ENCODE data around the gene DDX54. TPM values are rescaled to one million over a fixed set of nuclear protein-coding genes. Genes with fewer than 3 reads are reported as not detected.
A peak's percentile ranks its signal among the peaks of the same experiment; 100 is the strongest.

Gene DDX54, protein sequence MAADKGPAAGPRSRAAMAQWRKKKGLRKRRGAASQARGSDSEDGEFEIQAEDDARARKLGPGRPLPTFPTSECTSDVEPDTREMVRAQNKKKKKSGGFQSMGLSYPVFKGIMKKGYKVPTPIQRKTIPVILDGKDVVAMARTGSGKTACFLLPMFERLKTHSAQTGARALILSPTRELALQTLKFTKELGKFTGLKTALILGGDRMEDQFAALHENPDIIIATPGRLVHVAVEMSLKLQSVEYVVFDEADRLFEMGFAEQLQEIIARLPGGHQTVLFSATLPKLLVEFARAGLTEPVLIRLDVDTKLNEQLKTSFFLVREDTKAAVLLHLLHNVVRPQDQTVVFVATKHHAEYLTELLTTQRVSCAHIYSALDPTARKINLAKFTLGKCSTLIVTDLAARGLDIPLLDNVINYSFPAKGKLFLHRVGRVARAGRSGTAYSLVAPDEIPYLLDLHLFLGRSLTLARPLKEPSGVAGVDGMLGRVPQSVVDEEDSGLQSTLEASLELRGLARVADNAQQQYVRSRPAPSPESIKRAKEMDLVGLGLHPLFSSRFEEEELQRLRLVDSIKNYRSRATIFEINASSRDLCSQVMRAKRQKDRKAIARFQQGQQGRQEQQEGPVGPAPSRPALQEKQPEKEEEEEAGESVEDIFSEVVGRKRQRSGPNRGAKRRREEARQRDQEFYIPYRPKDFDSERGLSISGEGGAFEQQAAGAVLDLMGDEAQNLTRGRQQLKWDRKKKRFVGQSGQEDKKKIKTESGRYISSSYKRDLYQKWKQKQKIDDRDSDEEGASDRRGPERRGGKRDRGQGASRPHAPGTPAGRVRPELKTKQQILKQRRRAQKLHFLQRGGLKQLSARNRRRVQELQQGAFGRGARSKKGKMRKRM
- total RNA-seq (10 to 100 TPM; 86.1 to 100.0 (median 88.0) TPM), total RNA-seq (75.6 to 231 (median 111) reads per million in 29 experiments)
- total RNA-seq (2013): 35.5 TPM

- peaks cover 11 to 47% of the 10 kb centered on the region in 2 experiments for H3K4me1 ChIP-seq (ENCODE audit: control insufficient read depth in 1 of 2, extremely low read depth in 1 of 2, insufficient read depth in 2 of 2, low read length in 2 of 2)
- ChIA-PET POLR2A (interaction anchor here (0.6 to 0.7 kb wide), 5 partner anchors 27 to 207 kb away, joined by 3 to 10 read pairs (median 5); partner anchors contain the start of gene OAS2 (in 1 of the 2)), CTCF (interaction anchor here (0.5 to 1.6 kb wide), 7 partner anchors 11 to 193 kb away, joined by 3 to 7 read pairs (median 3); no protein-coding TSS in a partner anchor)
- H3K9me3 Mint-ChIP-seq: no peaks in the 10 kb centered on the region
- no peaks in the 10 kb centered on the region for H3K27me3 Mint-ChIP-seq
- H3K27ac Mint-ChIP-seq: peak within 1 kb of the TSS; percentile 94 to 95
- H3K36me3 ChIP-seq (ENCODE audit: control insufficient read depth in 2 of 2, extremely low read depth in 1 of 2, insufficient read depth in 1 of 2, low read length in 1 of 2): peaks cover 3 to 14% of the 10 kb centered on the region in 2 donors
- peak within 1 kb of the TSS; percentile 80 to 99 for H3K4me3 ChIP-seq (ENCODE audit: control insufficient read depth in 1 of 2, extremely low read depth in 1 of 2, low read length in 1 of 2)
- H3K27ac ChIP-seq (ENCODE audit: low read length): peak within 1 kb of the TSS; percentile 95
- H3K36me3 Mint-ChIP-seq: peaks cover 16% of the 10 kb centered on the region
- under 1% methylated on average over 82 of the region's 89 CpGs for whole genome bisulfite sequencing (ENCODE audit: insufficient coverage)
- H3K4me1 Mint-ChIP-seq: peaks cover 31 to 53% (median 43%) of the 10 kb centered on the region in 3 donors
- H3K4me3 Mint-ChIP-seq: peak within 1 kb of the TSS; percentile 90 to 95 (median 94)
- DNase-seq: peak; percentile 26 to 88 (median 67)
- no peaks in the 10 kb centered on the region for H3K9me3 ChIP-seq
- peaks cover 0 to 2% of the 10 kb centered on the region in 2 experiments for H3K27me3 ChIP-seq (replicated peaks in 1 of 2; ENCODE audit: control insufficient read depth in 2 of 2, extremely low read depth in 1 of 2, insufficient read depth in 2 of 2, low read length in 1 of 2)
- ATAC-seq (replicated peaks in 1 of 4): peak; percentile 67 to 76 (median 70)
Observed at GRCh38 chr12:113185180-113186032, at the start of gene DDX54, which contains the start of gene RITA1. Gene DDX54, minus strand, starts transcription at chr12:113185478. Its CDS starts 27 bp downstream, at chr12:113185451. Gene RITA1, plus strand, starts transcription at chr12:113185721. Its CDS starts 1,026 bp downstream, at chr12:113186747.

DNA sequence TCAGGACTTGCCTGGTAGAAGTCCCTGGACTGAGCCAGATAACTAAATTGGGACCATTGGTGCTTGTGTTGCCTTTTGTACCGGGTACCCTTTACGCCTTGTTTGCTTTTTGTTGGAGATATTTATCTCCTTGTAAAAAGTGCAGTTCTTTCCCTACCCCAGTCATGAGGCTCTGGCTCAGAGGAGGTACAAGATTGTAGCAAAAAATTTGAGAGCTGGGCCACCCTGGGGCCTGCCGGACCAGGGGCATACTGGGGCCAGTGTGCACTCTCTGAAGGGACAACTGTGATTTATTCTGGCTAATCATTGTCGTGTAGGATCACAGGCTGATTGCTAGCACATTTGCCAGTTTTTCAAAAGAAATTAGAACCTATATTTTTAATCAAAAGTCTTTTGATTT is 49.2 kb upstream of the DDX54 start:
- Mint-ChIP-seq H3K9me3 (no peaks in the 10 kb centered on the region), H3K27me3 (no peaks in the 10 kb centered on the region), H3K4me3 (no peak overlapping the region), H3K36me3 (peaks cover 29% of the 10 kb centered on the region), H3K27ac (no peak overlapping the region), H3K4me1 (peaks cover 45 to 63% (median 52%) of the 10 kb centered on the region in 3 donors)
- Histone ChIP-seq H3K4me1 (ENCODE audit: control insufficient read depth in 1 of 2, extremely low read depth in 1 of 2, insufficient read depth in 2 of 2, low read length in 2 of 2) (peaks cover 19 to 40% of the 10 kb centered on the region in 2 experiments), H3K9me3 (no peaks in the 10 kb centered on the region), H3K4me3 (ENCODE audit: control insufficient read depth in 1 of 2, extremely low read depth in 1 of 2, low read length in 1 of 2) (no peak overlapping the region), H3K27ac (ENCODE audit: low read length) (no peak overlapping the region), H3K36me3 (ENCODE audit: control insufficient read depth in 2 of 2, extremely low read depth in 1 of 2, insufficient read depth in 1 of 2, low read length in 1 of 2) (peaks cover 8 to 34% of the 10 kb centered on the region in 2 donors), H3K27me3 (replicated peaks in 1 of 2; ENCODE audit: control insufficient read depth in 2 of 2, extremely low read depth in 1 of 2, insufficient read depth in 2 of 2, low read length in 1 of 2) (no peaks in the 10 kb centered on the region)
- ATAC-seq (replicated peaks in 1 of 4) (no peak), DNase-seq (no peak)
- 100% methylated on average over 1 of the region's 4 CpGs for WGBS (ENCODE audit: insufficient coverage)
- ChIA-PET POLR2A (no interaction called here), CTCF (no interaction called here)

GRCh38 chr12:113233967-113234366 is 48.7 kb upstream of the DDX54 start:
- 100% methylated on average over 4 of the region's 4 CpGs for WGBS (ENCODE audit: insufficient coverage)
- CTCF ChIA-PET: interaction anchor here (0.7 to 1.0 kb wide), 2 partner anchors 11 to 12 kb away, joined by 3 to 4 read pairs; no protein-coding TSS in a partner anchor
- POLR2A ChIA-PET: no interaction called here
- DNase-seq (no peak), ATAC-seq (replicated peaks in 1 of 4) (no peak)
- peak overlapping the region in 1 of 3 donors; percentile 87 for H3K4me3 Mint-ChIP-seq
- Histone ChIP-seq H3K27me3 (replicated peaks in 1 of 2; ENCODE audit: control insufficient read depth in 2 of 2, extremely low read depth in 1 of 2, insufficient read depth in 2 of 2, low read length in 1 of 2) (no peaks in the 10 kb centered on the region), H3K4me1 (ENCODE audit: control insufficient read depth in 1 of 2, extremely low read depth in 1 of 2, insufficient read depth in 2 of 2, low read length in 2 of 2) (peaks cover 22 to 45% of the 10 kb centered on the region in 2 experiments), H3K27ac (ENCODE audit: low read length) (peak overlapping the region; percentile 15), H3K4me3 (ENCODE audit: control insufficient read depth in 1 of 2, extremely low read depth in 1 of 2, low read length in 1 of 2) (no peak overlapping the region), H3K9me3 (no peaks in the 10 kb centered on the region), H3K36me3 (ENCODE audit: control insufficient read depth in 2 of 2, extremely low read depth in 1 of 2, insufficient read depth in 1 of 2, low read length in 1 of 2) (peaks cover 8 to 35% of the 10 kb centered on the region in 2 donors)
- H3K36me3 Mint-ChIP-seq: peaks cover 25% of the 10 kb centered on the region
- H3K4me1 Mint-ChIP-seq: peaks cover 46 to 65% (median 54%) of the 10 kb centered on the region in 3 donors
- peak overlapping the region in 1 of 2 donors; percentile 88 for H3K27ac Mint-ChIP-seq
- no peaks in the 10 kb centered on the region for H3K9me3 Mint-ChIP-seq
- no peaks in the 10 kb centered on the region for H3K27me3 Mint-ChIP-seq

DNA sequence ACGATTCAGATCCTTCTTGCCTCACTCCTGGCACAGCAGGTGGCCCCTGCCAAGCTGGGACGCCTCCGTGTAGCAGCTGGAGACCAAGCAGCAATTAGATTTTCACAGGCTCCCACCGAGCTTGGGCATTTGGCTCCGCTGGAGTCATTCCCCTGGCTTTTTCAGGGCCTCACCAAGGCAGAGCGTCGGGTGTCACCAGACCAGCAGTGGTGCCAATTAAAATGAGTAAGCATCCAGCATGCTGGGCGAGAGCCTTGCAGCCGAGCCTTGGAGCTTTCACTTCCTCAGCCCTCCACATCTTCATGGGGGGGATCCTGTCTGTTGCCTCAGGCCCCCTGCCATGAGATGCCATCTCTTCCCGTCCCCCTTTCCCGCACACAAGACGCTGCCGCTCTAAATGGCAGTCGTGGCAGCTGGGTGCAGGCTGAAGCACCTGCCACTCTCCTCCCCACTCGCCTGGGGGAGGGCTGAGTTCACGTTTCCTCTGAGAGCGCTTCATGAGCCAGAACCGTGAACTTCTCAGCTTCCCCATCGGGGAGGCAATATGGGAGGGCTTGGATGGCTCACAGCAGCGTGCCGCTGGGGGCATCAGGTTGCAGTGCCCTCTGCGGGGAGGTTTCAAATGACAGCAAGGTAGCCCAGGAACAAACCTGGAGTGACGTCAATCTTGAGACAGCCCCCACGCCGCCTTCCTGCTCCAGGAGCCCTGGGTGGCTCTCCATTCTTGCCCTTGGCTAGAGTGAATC is 47.7 kb upstream of the DDX54 start:
- peaks cover 8 to 37% of the 10 kb centered on the region in 2 donors for H3K36me3 ChIP-seq (ENCODE audit: control insufficient read depth in 2 of 2, extremely low read depth in 1 of 2, insufficient read depth in 1 of 2, low read length in 1 of 2)

More for the DNA sequence above, 47.7 kb upstream of the DDX54 start:
- H3K36me3 Mint-ChIP-seq: peaks cover 34% of the 10 kb centered on the region
- CTCF ChIA-PET: interaction anchor here (0.5 to 2.0 kb wide), 9 partner anchors 9 to 59 kb away, joined by 3 to 6 read pairs (median 4); no protein-coding TSS in a partner anchor
- H3K27me3 Mint-ChIP-seq: no peaks in the 10 kb centered on the region
- Histone ChIP-seq H3K4me1 (ENCODE audit: control insufficient read depth in 1 of 2, extremely low read depth in 1 of 2, insufficient read depth in 2 of 2, low read length in 2 of 2) (peaks cover 23 to 50% of the 10 kb centered on the region in 2 experiments), H3K27me3 (replicated peaks in 1 of 2; ENCODE audit: control insufficient read depth in 2 of 2, extremely low read depth in 1 of 2, insufficient read depth in 2 of 2, low read length in 1 of 2) (no peaks in the 10 kb centered on the region), H3K9me3 (no peaks in the 10 kb centered on the region), H3K27ac (ENCODE audit: low read length) (peak overlapping the region; percentile 15), H3K4me3 (ENCODE audit: control insufficient read depth in 1 of 2, extremely low read depth in 1 of 2, low read length in 1 of 2) (peak overlapping the region; percentile 25 to 36)
- POLR2A ChIA-PET: no interaction called here
- DNase-seq: peak; percentile 40 to 88 (median 76)
- H3K4me1 Mint-ChIP-seq: peaks cover 54 to 72% (median 54%) of the 10 kb centered on the region in 3 donors
- H3K27ac Mint-ChIP-seq: peak overlapping the region; percentile 88 to 89
- H3K4me3 Mint-ChIP-seq: peak overlapping the region; percentile 69 to 87 (median 73)
- H3K9me3 Mint-ChIP-seq: no peaks in the 10 kb centered on the region
- WGBS (ENCODE audit: insufficient coverage): 41% methylated on average over 15 of the region's 25 CpGs
- ATAC-seq (replicated peaks in 1 of 4): peak; percentile 89 to 96 (median 90)
